Ishikawa (cell line): ENCODE measurements around the gene DEFB112.
A peak's percentile ranks its signal among the peaks of the same experiment; 100 is the strongest.

Experiments used
- CEBPB ChIP-seq: IDR thresholded peaks from 2 replicates; pipeline ENCODE4 v1.6.1; 2012
- CREB1 ChIP-seq: IDR thresholded peaks from 2 replicates; pipeline ENCODE4 v1.6.1; 2012; ENCODE audit warnings: low read depth
- EGR1 ChIP-seq: IDR thresholded peaks from 2 replicates; pipeline ENCODE4 v1.6.1; 2012
- EP300 ChIP-seq: IDR thresholded peaks from 2 replicates; pipeline ENCODE4 v1.6.1; 2012; ENCODE audit warnings: borderline replicate concordance
- FOXM1 ChIP-seq: IDR thresholded peaks from 2 replicates; pipeline ENCODE4 v1.6.1; 2012; ENCODE audit warnings: low read depth, borderline replicate concordance
- MAX ChIP-seq: IDR thresholded peaks from 2 replicates; pipeline ENCODE4 v1.6.1; 2012
- NFIC ChIP-seq: IDR thresholded peaks from 2 replicates; pipeline ENCODE4 v1.6.1; 2012
- RAD21 ChIP-seq: IDR thresholded peaks from 2 replicates; pipeline ENCODE4 v1.6.1; 2012; ENCODE audit warnings: low read depth
- TAF1 ChIP-seq: IDR thresholded peaks from 2 replicates; pipeline ENCODE4 v1.6.1; 2012; ENCODE audit warnings: low read depth, mild to moderate bottlenecking
- TCF12 ChIP-seq: IDR thresholded peaks from 2 replicates; pipeline ENCODE4 v1.6.1; 2012; ENCODE audit warnings: low read depth
- TEAD4 ChIP-seq: IDR thresholded peaks from 2 replicates; pipeline ENCODE4 v1.6.1; 2012
- USF1 ChIP-seq: IDR thresholded peaks from 2 replicates; pipeline ENCODE4 v1.6.1; 2012
- YY1 ChIP-seq: IDR thresholded peaks from 2 replicates; pipeline ENCODE4 v1.6.1; 2012; ENCODE audit warnings: low read depth
- ZBTB7A ChIP-seq: IDR thresholded peaks from 2 replicates; pipeline ENCODE4 v1.6.1; 2012; ENCODE audit warnings: low read depth
- TF ChIP-seq, protein P1 (sequence below): IDR thresholded peaks from 2 replicates; pipeline ENCODE4 v1.6.1; 2012; ENCODE audit warnings: low read depth, mild to moderate bottlenecking

DEFB112 gene

DNA sequence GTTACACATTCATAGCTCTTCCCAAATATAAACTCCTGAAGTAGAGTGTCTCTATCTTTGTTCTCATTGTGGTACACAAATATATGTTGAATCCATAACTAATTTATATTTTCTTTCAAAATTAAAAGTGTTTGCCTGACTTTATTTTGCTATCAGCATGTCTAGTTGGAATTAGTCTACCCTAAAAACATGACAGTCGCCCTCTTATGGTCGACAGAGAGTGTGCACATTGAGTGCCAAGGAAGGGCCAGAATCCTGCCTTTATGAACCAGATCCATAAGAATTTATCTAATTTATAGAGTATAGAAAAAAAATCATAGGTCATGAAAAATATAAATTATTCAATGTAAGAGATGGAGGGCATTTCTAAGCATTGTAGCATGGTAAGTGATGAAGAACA lies 12.3 kb upstream of the DEFB112 start:
- TF ChIP-seq FOXM1 (no peak), CREB1 (no peak), ZBTB7A (no peak), EP300 (no peak), RAD21 (no peak), TEAD4 (no peak), YY1 (no peak), MAX (no peak), CEBPB (no peak)

- TF ChIP-seq, protein P1, sequence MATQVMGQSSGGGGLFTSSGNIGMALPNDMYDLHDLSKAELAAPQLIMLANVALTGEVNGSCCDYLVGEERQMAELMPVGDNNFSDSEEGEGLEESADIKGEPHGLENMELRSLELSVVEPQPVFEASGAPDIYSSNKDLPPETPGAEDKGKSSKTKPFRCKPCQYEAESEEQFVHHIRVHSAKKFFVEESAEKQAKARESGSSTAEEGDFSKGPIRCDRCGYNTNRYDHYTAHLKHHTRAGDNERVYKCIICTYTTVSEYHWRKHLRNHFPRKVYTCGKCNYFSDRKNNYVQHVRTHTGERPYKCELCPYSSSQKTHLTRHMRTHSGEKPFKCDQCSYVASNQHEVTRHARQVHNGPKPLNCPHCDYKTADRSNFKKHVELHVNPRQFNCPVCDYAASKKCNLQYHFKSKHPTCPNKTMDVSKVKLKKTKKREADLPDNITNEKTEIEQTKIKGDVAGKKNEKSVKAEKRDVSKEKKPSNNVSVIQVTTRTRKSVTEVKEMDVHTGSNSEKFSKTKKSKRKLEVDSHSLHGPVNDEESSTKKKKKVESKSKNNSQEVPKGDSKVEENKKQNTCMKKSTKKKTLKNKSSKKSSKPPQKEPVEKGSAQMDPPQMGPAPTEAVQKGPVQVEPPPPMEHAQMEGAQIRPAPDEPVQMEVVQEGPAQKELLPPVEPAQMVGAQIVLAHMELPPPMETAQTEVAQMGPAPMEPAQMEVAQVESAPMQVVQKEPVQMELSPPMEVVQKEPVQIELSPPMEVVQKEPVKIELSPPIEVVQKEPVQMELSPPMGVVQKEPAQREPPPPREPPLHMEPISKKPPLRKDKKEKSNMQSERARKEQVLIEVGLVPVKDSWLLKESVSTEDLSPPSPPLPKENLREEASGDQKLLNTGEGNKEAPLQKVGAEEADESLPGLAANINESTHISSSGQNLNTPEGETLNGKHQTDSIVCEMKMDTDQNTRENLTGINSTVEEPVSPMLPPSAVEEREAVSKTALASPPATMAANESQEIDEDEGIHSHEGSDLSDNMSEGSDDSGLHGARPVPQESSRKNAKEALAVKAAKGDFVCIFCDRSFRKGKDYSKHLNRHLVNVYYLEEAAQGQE, result no peak
These were observed 6.5 kb upstream of the DEFB112 start for GRCh38 chr6:50056242-50056641.

DNA sequence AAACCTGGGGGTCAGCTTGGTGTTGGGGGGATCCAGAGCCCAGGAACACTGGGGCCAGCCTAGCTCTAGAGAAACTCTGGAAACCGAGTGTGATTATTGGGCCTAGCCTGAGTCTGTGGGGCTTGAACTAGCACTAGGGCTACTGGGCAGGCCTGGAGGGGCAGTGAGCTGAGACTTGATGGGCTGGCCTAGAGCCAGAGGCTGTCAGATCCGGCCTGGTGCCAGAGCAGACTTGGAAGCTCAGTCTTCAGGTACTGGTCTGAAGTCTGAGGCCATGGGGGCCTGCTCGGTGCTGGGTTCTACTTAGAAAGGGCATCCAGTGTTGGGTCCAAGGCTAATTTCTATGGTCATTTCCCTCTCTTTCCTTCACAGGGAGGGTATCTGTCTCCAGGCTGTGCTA lies 2.7 kb downstream of the DEFB112 start:
- no peak for TF ChIP-seq NFIC

DNA sequence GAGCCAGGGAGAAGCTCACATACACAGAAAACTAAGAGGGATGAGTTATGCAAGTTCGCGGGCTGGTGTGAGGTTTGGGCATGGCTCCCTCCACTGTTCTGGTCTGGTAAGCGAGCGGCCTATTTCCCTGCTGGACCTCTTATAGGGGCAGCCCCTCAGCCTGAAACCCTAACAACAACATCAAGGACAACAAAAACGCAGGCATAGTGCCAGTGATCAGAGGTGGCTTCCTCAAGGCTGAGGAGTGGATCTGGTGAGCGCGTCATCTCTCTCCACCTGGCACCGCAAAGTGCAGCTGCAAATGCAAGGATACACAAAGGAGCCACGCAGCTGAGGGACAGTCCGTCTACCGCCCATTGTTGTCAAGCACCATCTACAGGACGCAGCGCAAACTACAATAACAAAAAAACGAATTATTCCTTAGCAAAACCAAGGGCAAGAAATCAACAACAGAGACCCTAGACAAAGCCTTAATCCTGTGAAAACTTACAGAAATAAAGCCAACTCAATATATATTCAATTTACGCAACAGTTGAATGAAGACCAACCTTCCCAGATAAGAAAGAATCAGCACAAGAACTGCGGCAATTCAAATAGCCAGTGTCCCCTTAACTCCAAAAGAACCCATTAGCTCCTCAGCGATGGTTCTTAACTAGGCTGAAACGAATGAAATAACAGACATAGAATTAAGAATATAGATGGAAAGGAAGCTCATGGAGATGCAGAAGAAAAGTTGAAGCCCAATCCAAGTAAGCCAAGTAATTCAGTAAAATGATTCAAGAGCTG lies 18.8 kb downstream of the DEFB112 start:
- no peak for TF ChIP-seq ZBTB7A
- no peak for TF ChIP-seq FOXM1
- TF ChIP-seq RAD21, result 0 out of 2 replicates have a peak, but pooled peaks have one; percentile 28

GRCh38 chr6:50030350-50030749 lies 19.4 kb downstream of the DEFB112 start:
- TF ChIP-seq TAF1, result no peak
- TF ChIP-seq TEAD4, result no peak
- no peak for TF ChIP-seq FOXM1
- TF ChIP-seq ZBTB7A, result no peak
- TF ChIP-seq EGR1, result no peak
- TF ChIP-seq, protein P1, result no peak
- no peak for TF ChIP-seq MAX
- no peak for TF ChIP-seq YY1
- no peak for TF ChIP-seq CEBPB
- no peak for TF ChIP-seq TCF12
- TF ChIP-seq CREB1, result no peak
- no peak for TF ChIP-seq EP300
- no peak for TF ChIP-seq NFIC
- TF ChIP-seq USF1, result no peak
- TF ChIP-seq RAD21, result no peak

DNA sequence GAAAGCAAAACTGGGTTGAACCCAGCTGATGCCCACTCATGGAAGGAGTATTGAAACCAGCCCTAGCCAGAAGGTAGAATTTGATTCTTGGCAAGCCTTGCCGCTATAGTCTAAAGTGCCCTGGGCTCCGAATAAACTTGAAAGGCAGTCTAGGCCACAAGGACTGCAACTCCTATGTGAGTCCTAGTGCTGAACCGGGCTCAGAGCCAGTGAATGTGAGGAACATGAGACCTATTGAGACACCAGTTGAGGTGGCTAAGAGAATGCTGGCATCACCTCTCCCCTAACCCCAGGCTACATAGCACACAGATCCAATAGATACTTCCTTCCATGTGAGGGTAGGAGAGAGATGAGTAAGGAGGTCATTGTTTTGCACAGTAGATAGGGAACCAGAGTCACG lies 24.5 kb downstream of the DEFB112 start:
- TF ChIP-seq CREB1 (no peak), EGR1 (no peak), CEBPB (no peak), USF1 (no peak)

GRCh38 chr6:50021894-50022293 lies 27.8 kb downstream of the DEFB112 start, which contains the start of gene DEFB110:
Gene DEFB110 (minus strand): TSS chr6:50021994. CDS start chr6:50021935, 59 bp downstream.
- TF ChIP-seq ZBTB7A, result no peak
- TF ChIP-seq CREB1, result no peak
- no peak for TF ChIP-seq EP300
- no peak for TF ChIP-seq CEBPB
